ENCODE measurements around the gene GTF2IRD1.
"Not testable (repeated sequence)": the region's sequence is repeated elsewhere in the genome, so short reads cannot be mapped to it uniquely, and the experiment has no call there.

GTF2IRD1 gene

GRCh38 chr7:74412603-74413002 is 41.1 kb upstream of the GTF2IRD1 start:
- Histone ChIP-seq H3K9me3 (ENCODE audit: control insufficient read depth, low read length) (no peaks in the 10 kb centered on the region), H3K4me1 (ENCODE audit: control insufficient read depth, insufficient read depth, low read length, poor library complexity, severe bottlenecking) (no peaks in the 10 kb centered on the region), H3K4me3 (ENCODE audit: insufficient read depth, low read depth, low read length, poor library complexity, severe bottlenecking) (no peak overlapping the region), H3K27ac (ENCODE audit: insufficient read depth, low read length, poor library complexity, severe bottlenecking) (no peak overlapping the region), H3K27me3 (replicated peaks; ENCODE audit: control insufficient read depth, insufficient read depth, low read length, poor library complexity, severe bottlenecking) (no peaks in the 10 kb centered on the region), H3K36me3 (ENCODE audit: control insufficient read depth, insufficient read depth, low read length) (no peaks in the 10 kb centered on the region)
- no peak for DNase-seq

GRCh38 chr7:74414595-74415333 is 38.9 kb upstream of the GTF2IRD1 start:
- not testable (repeated sequence) for H3K36me3 ChIP-seq (ENCODE audit: control insufficient read depth, insufficient read depth, low read length)

GRCh38 chr7:74417419-74417971 is 36.2 kb upstream of the GTF2IRD1 start:
- no peak overlapping the region for H3K27ac ChIP-seq (ENCODE audit: insufficient read depth, low read length, poor library complexity, severe bottlenecking)
- no peaks in the 10 kb centered on the region for H3K9me3 ChIP-seq (ENCODE audit: control insufficient read depth, low read length)
- no peaks in the 10 kb centered on the region for H3K36me3 ChIP-seq (ENCODE audit: control insufficient read depth, insufficient read depth, low read length)
- no peaks in the 10 kb centered on the region for H3K4me1 ChIP-seq (ENCODE audit: control insufficient read depth, insufficient read depth, low read length, poor library complexity, severe bottlenecking)
- H3K27me3 ChIP-seq (replicated peaks; ENCODE audit: control insufficient read depth, insufficient read depth, low read length, poor library complexity, severe bottlenecking), result no peaks in the 10 kb centered on the region
- H3K4me3 ChIP-seq (ENCODE audit: insufficient read depth, low read depth, low read length, poor library complexity, severe bottlenecking), result no peak overlapping the region
- peak; percentile 15 to 40 (median 15) for DNase-seq

More at GRCh38 chr7:74414595-74415333, 38.9 kb upstream of the GTF2IRD1 start:
- H3K4me3 ChIP-seq (ENCODE audit: insufficient read depth, low read depth, low read length, poor library complexity, severe bottlenecking); H3K27ac ChIP-seq (ENCODE audit: insufficient read depth, low read length, poor library complexity, severe bottlenecking); H3K4me1 ChIP-seq (ENCODE audit: control insufficient read depth, insufficient read depth, low read length, poor library complexity, severe bottlenecking); DNase-seq; H3K9me3 ChIP-seq (ENCODE audit: control insufficient read depth, low read length); H3K27me3 ChIP-seq (replicated peaks; ENCODE audit: control insufficient read depth, insufficient read depth, low read length, poor library complexity, severe bottlenecking): not testable (repeated sequence)

GRCh38 chr7:74418076-74418475 is 35.6 kb upstream of the GTF2IRD1 start:
- no peak overlapping the region for H3K4me3 ChIP-seq (ENCODE audit: insufficient read depth, low read depth, low read length, poor library complexity, severe bottlenecking)
- H3K27me3 ChIP-seq (replicated peaks; ENCODE audit: control insufficient read depth, insufficient read depth, low read length, poor library complexity, severe bottlenecking), result no peaks in the 10 kb centered on the region
- H3K36me3 ChIP-seq (ENCODE audit: control insufficient read depth, insufficient read depth, low read length), result no peaks in the 10 kb centered on the region
- H3K4me1 ChIP-seq (ENCODE audit: control insufficient read depth, insufficient read depth, low read length, poor library complexity, severe bottlenecking), result no peaks in the 10 kb centered on the region
- no peak overlapping the region for H3K27ac ChIP-seq (ENCODE audit: insufficient read depth, low read length, poor library complexity, severe bottlenecking)
- no peak for DNase-seq
- no peaks in the 10 kb centered on the region for H3K9me3 ChIP-seq (ENCODE audit: control insufficient read depth, low read length)

- Histone ChIP-seq H3K27ac (ENCODE audit: insufficient read depth, low read length, poor library complexity, severe bottlenecking) (no peak overlapping the region), H3K4me3 (ENCODE audit: insufficient read depth, low read depth, low read length, poor library complexity, severe bottlenecking) (no peak overlapping the region), H3K36me3 (ENCODE audit: control insufficient read depth, insufficient read depth, low read length) (no peaks in the 10 kb centered on the region), H3K27me3 (replicated peaks; ENCODE audit: control insufficient read depth, insufficient read depth, low read length, poor library complexity, severe bottlenecking) (no peaks in the 10 kb centered on the region), H3K4me1 (ENCODE audit: control insufficient read depth, insufficient read depth, low read length, poor library complexity, severe bottlenecking) (no peaks in the 10 kb centered on the region), H3K9me3 (ENCODE audit: control insufficient read depth, low read length) (no peaks in the 10 kb centered on the region)
- no peak for DNase-seq
Observed at GRCh38 chr7:74418538-74418937, 35.2 kb upstream of the GTF2IRD1 start.

- H3K36me3 ChIP-seq (ENCODE audit: control insufficient read depth, insufficient read depth, low read length); H3K27me3 ChIP-seq (replicated peaks; ENCODE audit: control insufficient read depth, insufficient read depth, low read length, poor library complexity, severe bottlenecking); H3K4me3 ChIP-seq (ENCODE audit: insufficient read depth, low read depth, low read length, poor library complexity, severe bottlenecking); H3K4me1 ChIP-seq (ENCODE audit: control insufficient read depth, insufficient read depth, low read length, poor library complexity, severe bottlenecking); DNase-seq; H3K9me3 ChIP-seq (ENCODE audit: control insufficient read depth, low read length); H3K27ac ChIP-seq (ENCODE audit: insufficient read depth, low read length, poor library complexity, severe bottlenecking): not testable (repeated sequence)
Observed at GRCh38 chr7:74419232-74419631, 34.5 kb upstream of the GTF2IRD1 start.

GRCh38 chr7:74420006-74420405 is 33.7 kb upstream of the GTF2IRD1 start:
- no peak for DNase-seq
- no peaks in the 10 kb centered on the region for H3K9me3 ChIP-seq (ENCODE audit: control insufficient read depth, low read length)
- no peak overlapping the region for H3K27ac ChIP-seq (ENCODE audit: insufficient read depth, low read length, poor library complexity, severe bottlenecking)
- H3K36me3 ChIP-seq (ENCODE audit: control insufficient read depth, insufficient read depth, low read length), result no peaks in the 10 kb centered on the region
- H3K4me3 ChIP-seq (ENCODE audit: insufficient read depth, low read depth, low read length, poor library complexity, severe bottlenecking), result no peak overlapping the region
- H3K4me1 ChIP-seq (ENCODE audit: control insufficient read depth, insufficient read depth, low read length, poor library complexity, severe bottlenecking), result no peaks in the 10 kb centered on the region
- H3K27me3 ChIP-seq (replicated peaks; ENCODE audit: control insufficient read depth, insufficient read depth, low read length, poor library complexity, severe bottlenecking), result no peaks in the 10 kb centered on the region

GRCh38 chr7:74424291-74424880 is 29.3 kb upstream of the GTF2IRD1 start:
- Histone ChIP-seq H3K27ac (ENCODE audit: insufficient read depth, low read length, poor library complexity, severe bottlenecking) (no peak overlapping the region), H3K36me3 (ENCODE audit: control insufficient read depth, insufficient read depth, low read length) (no peaks in the 10 kb centered on the region), H3K4me3 (ENCODE audit: insufficient read depth, low read depth, low read length, poor library complexity, severe bottlenecking) (no peak overlapping the region), H3K4me1 (ENCODE audit: control insufficient read depth, insufficient read depth, low read length, poor library complexity, severe bottlenecking) (no peaks in the 10 kb centered on the region), H3K9me3 (ENCODE audit: control insufficient read depth, low read length) (no peaks in the 10 kb centered on the region), H3K27me3 (replicated peaks; ENCODE audit: control insufficient read depth, insufficient read depth, low read length, poor library complexity, severe bottlenecking) (no peaks in the 10 kb centered on the region)
- DNase-seq, result no peak

- no peaks in the 10 kb centered on the region for H3K4me1 ChIP-seq (ENCODE audit: control insufficient read depth, insufficient read depth, low read length, poor library complexity, severe bottlenecking)
- H3K4me3 ChIP-seq (ENCODE audit: insufficient read depth, low read depth, low read length, poor library complexity, severe bottlenecking), result no peak overlapping the region
- no peaks in the 10 kb centered on the region for H3K27me3 ChIP-seq (replicated peaks; ENCODE audit: control insufficient read depth, insufficient read depth, low read length, poor library complexity, severe bottlenecking)
- no peaks in the 10 kb centered on the region for H3K9me3 ChIP-seq (ENCODE audit: control insufficient read depth, low read length)
- DNase-seq, result no peak
- no peaks in the 10 kb centered on the region for H3K36me3 ChIP-seq (ENCODE audit: control insufficient read depth, insufficient read depth, low read length)
- H3K27ac ChIP-seq (ENCODE audit: insufficient read depth, low read length, poor library complexity, severe bottlenecking), result no peak overlapping the region
Observed at GRCh38 chr7:74428023-74428422, 25.7 kb upstream of the GTF2IRD1 start.

GRCh38 chr7:74429153-74429747 is 24.5 kb upstream of the GTF2IRD1 start:
- no peaks in the 10 kb centered on the region for H3K4me1 ChIP-seq (ENCODE audit: control insufficient read depth, insufficient read depth, low read length, poor library complexity, severe bottlenecking)
- no peak for DNase-seq
- H3K36me3 ChIP-seq (ENCODE audit: control insufficient read depth, insufficient read depth, low read length), result no peaks in the 10 kb centered on the region
- no peak overlapping the region for H3K4me3 ChIP-seq (ENCODE audit: insufficient read depth, low read depth, low read length, poor library complexity, severe bottlenecking)
- H3K27me3 ChIP-seq (replicated peaks; ENCODE audit: control insufficient read depth, insufficient read depth, low read length, poor library complexity, severe bottlenecking), result no peaks in the 10 kb centered on the region
- H3K27ac ChIP-seq (ENCODE audit: insufficient read depth, low read length, poor library complexity, severe bottlenecking), result no peak overlapping the region
- no peaks in the 10 kb centered on the region for H3K9me3 ChIP-seq (ENCODE audit: control insufficient read depth, low read length)
